Coronary artery (tissue), 2 donors: ENCODE data around the gene GOLGA2.
"Not testable (repeated sequence)": the region's sequence is repeated elsewhere in the genome, so short reads cannot be mapped to it uniquely, and the experiment has no call there.

Source experiments
- DNase-seq: peaks from one replicate; pipeline ENCODE4 v3.0.0-alpha.2; 2017; ENCODE audit warnings: low spot score
- H3K27ac ChIP-seq, 2 donors: fragments of 200-600 bp; sonication (generic); one replicate each; pipeline ENCODE4 v1.5.1; 2016 to 2019
- H3K4me3 ChIP-seq: fragments of 200-600 bp; sonication (generic); 2 replicates; pipeline ENCODE4 v1.5.1; 2016; ENCODE audit warnings: mild to moderate bottlenecking, moderate library complexity
- TF ChIP-seq, protein P1 (sequence below): fragments of 200-600 bp; sonication (generic); IDR thresholded peaks from one replicate; pipeline ENCODE4 v1.5.1; 2019; ENCODE audit warnings: antibody characterized with exemption

The GOLGA2 gene

DNA sequence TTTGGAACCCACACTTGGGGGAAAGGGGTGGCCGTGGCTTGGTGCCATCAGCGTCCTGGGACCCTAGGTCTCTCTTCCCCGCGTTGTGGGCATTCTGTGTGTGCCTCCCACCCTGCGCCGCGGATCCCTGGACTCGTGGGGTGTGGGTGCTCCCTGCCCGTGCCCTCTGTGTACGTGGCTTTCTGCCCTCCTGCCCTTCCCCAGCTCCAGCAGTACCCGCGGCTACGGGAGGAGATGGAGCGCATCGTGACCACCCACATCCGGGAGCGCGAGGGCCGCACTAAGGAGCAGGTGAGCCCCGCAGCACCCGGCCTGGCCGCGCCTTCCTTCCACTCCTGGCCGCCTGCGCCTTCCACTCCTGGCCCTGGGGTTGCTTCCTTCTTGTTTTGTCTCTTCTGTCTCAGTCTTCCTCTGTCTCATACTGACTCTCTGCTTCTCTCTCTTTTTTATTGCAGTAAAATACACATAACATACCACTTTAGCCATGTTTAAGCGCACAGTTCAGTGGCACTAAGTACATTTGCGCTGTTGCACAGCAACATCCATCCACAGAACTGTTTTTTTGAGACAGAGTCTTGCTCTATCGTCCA, 41.9 kb downstream of the GOLGA2 start:
- TF ChIP-seq, protein P1, sequence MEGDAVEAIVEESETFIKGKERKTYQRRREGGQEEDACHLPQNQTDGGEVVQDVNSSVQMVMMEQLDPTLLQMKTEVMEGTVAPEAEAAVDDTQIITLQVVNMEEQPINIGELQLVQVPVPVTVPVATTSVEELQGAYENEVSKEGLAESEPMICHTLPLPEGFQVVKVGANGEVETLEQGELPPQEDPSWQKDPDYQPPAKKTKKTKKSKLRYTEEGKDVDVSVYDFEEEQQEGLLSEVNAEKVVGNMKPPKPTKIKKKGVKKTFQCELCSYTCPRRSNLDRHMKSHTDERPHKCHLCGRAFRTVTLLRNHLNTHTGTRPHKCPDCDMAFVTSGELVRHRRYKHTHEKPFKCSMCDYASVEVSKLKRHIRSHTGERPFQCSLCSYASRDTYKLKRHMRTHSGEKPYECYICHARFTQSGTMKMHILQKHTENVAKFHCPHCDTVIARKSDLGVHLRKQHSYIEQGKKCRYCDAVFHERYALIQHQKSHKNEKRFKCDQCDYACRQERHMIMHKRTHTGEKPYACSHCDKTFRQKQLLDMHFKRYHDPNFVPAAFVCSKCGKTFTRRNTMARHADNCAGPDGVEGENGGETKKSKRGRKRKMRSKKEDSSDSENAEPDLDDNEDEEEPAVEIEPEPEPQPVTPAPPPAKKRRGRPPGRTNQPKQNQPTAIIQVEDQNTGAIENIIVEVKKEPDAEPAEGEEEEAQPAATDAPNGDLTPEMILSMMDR = no peak
- no peak for DNase-seq
- Histone ChIP-seq H3K27ac (no peak overlapping the region), H3K4me3 (no peak overlapping the region)

DNA sequence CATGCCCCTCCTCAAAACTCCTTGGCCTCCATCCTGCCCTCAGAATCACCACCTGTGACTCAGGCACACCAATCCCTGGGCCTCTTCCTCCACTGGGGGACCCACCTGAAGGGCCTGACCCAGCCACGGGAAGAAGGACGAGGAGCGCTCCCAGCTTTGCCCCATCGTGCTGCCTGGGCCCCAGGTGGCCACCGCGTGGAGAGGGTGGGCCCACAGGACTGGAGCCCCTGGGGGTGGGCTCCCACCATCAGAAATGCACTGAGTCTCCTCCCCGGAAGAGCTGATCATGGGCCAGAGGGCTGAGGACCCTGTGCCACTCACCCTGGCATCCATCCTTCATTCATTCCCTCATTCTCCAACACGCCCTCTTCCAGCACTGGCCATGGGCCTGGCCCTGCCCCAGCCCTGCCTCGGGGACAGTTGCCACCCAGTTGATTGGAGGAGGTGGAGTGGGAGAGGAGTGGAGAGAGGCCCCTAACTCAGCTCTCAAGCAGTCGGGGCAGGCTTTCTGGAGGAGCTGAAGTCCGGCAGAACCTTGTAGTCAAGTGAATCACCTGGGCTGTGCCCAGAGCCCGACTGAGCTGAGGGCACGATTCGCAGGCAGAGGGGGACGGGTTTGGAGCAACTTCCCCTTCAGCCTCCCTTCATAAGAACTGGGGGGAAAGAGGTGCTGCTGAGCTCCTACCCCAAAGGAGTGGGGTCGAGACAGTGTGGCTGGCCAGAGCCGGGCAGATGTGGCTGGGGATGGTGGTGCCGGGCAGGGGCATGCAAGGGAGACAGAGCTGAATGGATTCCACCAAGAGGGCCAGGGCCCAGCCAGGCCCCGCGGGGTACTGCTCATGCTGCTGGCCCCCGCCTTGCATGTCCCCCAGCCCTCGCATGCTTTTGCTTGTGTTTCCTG, 43.0 kb downstream of the GOLGA2 start:
- Histone ChIP-seq H3K27ac (peak overlapping the region in 1 of 2 donors; percentile 63), H3K4me3 (no peak overlapping the region)
- DNase-seq = peak; percentile 70
- TF ChIP-seq, protein P1 = no peak

DNA sequence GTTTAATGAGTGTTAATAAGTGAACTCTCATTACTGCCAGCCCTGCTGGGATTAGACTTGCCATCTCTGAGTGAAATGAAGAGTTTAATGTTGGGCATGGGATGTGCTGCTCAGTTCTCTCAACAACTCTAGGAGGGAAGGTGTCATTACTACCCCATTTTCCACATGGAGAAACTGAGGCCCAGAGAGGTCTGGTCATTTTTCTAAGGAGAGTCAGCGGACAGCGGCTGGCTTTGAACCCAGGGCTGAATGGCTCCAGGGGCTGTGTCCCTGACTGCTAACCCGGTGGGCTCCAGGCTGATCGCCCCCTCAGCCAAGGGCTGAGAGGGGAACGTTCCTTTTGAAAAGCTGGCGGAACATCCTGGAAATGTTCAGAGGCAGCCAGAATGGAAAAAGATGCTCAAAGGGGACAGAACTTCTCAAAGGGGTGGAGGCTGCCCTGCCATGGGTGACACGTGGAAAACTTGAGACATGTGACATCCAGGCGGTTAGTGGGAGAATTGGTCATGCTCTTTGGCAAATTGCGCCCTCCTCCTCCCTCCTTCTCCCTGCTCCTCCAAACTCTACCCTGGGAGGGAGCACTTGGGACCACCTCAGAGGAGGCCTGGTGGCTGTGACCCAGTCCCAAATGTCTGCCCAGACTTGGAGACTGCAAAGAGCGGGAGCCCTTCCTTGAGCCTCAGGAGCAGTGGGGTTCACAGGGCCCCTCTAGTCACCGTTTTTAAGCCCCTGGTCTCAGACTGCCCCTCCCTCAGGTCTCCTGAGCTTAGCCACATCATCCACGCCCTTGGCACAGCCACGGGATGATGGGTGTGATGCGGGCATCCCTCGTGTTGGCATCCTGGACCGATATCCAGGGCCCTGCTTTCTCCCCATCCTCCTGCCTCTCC, 43.9 kb downstream of the GOLGA2 start:
- TF ChIP-seq, protein P1 = no peak
- Histone ChIP-seq H3K27ac (peak overlapping the region in 1 of 2 donors; percentile 63), H3K4me3 (no peak overlapping the region)
- peak; percentile 80 for DNase-seq

DNA sequence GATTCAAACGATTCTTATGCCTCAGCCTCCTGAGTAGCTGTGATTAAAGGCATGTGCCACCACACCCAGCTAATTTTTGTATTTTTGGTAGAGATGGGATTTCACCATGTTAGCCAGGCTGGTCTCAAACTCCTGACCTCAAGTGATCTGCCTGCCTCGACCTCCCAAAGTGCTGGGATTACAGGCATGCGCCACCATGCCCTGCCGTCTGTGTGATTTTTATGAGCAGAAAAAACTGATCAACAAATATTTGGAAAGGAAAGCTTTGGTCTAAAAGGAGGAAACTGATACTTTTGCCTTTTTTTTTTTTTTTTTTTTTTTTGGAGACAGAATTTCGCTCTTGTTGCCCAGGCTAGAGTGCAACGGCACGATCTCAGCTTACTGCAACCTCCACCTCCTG, 44.9 kb downstream of the GOLGA2 start:
- not testable (repeated sequence) for H3K4me3 ChIP-seq, DNase-seq, H3K27ac ChIP-seq

DNA sequence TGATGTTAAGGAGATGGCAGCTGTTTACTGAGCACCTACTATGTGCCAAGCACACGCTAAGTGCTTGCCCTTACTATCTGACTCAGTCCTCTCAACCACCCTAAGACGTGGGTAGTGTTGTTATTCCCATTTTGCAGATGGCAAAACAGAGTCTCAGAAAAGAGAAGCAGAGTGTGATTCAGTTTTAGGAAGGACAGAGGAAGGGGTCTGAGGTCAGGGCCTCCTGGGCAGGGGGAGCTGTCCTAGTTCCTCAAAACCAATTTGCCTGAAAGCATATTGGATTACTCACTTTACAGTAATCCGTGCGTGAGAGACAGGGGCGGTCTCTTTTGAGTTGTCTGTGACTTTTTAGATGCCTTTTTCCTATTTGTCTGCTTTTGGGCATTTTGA, 49.4 kb downstream of the GOLGA2 start:
- no peak for DNase-seq

DNA sequence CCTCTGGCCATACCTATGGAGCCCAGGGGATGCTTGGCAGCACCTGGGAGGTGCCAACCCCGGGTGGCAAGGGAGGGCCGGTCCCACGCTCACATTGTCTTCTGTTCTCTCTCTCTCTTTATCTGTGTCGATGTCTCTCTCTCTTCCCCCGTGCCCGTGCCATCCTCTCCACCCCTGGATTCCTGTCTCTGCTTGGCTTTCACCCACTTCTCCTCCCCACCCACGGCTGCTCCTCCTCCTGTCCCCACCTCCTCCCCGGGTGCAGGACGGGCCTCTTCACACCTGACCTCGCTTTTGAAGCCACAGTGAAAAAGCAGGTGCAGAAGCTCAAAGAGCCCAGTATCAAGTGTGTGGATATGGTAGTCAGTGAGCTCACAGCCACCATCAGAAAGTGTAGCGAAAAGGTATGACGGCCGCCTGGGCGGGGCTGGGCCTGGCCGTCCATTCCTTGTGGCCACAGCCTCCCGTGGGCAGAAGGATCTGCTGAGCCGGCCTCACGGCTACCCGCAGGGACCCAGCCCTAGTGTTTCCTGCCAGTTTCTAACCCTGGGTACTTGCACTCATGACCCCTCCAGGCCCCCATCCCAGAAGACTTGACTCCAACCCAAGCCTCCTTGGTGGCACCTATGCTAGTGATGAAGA, 49.9 kb downstream of the GOLGA2 start:
- DNase-seq = no peak
- TF ChIP-seq, protein P1 = no peak
- H3K4me3 ChIP-seq = no peak overlapping the region
- H3K27ac ChIP-seq = no peak overlapping the region

More for the DNA sequence above, 49.4 kb downstream of the GOLGA2 start:
- H3K27ac ChIP-seq = no peak overlapping the region
- TF ChIP-seq, protein P1 = no peak
- H3K4me3 ChIP-seq = no peak overlapping the region

DNA sequence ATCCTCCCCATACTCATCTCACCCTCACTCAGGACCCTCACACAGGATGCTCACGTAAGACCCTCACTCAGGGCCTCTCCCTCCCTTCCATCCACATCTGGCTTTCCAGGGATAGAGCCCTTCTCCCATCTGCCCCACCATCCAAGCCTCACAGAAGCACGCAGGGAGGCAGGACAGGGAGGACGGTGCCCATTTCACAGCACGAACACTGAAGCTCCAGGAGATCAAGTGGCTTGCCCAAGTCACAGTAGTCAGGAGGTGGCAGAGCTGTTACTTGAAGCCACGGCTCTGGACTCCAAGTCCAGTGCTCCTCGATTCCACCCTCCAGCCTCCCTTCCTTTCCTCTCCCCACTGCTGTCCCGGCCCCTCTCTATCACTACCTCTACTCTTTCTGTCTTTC, 50.9 kb downstream of the GOLGA2 start:
- Histone ChIP-seq H3K27ac (no peak overlapping the region), H3K4me3 (no peak overlapping the region)
- TF ChIP-seq, protein P1 = no peak
- DNase-seq = no peak
